ACC112 (cell line): ENCODE results near the gene TPCN1.

ENCODE experiments used
- H2AFZ ChIP-seq: fragments of 200-600 bp; sonication (generic); one replicate; pipeline ENCODE4 v1.6.0; 2017; ENCODE audit warnings: antibody characterized with exemption, low read length; ENCODE audit not compliant: unreplicated experiment
- H3K27ac ChIP-seq: fragments of 200-600 bp; sonication (generic); 2 replicates; pipeline ENCODE4 v1.5.1; 2014; ENCODE audit warnings: low read depth, mild to moderate bottlenecking, antibody characterized with exemption, low read length, moderate library complexity
- H3K27me3 ChIP-seq: fragments of 200-600 bp; sonication (generic); 2 replicates; pipeline ENCODE4 v1.6.1; 2014; ENCODE audit warnings: mild to moderate bottlenecking, antibody characterized with exemption, low read length, moderate library complexity, mixed read lengths; ENCODE audit not compliant: insufficient read depth
- H3K36me3 ChIP-seq: fragments of 200-600 bp; sonication (generic); 2 replicates; pipeline ENCODE4 v1.6.1; 2016; ENCODE audit warnings: mild to moderate bottlenecking, antibody characterized with exemption, low read length, moderate library complexity, mixed read lengths; ENCODE audit not compliant: insufficient read depth
- H3K4me1 ChIP-seq: fragments of 200-600 bp; sonication (generic); one replicate; pipeline ENCODE4 v1.6.1; 2016; ENCODE audit warnings: low read length, mixed read lengths; ENCODE audit not compliant: insufficient read depth, unreplicated experiment, control insufficient read depth
- H3K4me3 ChIP-seq: fragments of 200-600 bp; sonication (generic); 2 replicates; pipeline ENCODE4 v1.5.1; 2014; ENCODE audit warnings: mild to moderate bottlenecking, low read depth, low read length
- H3K79me2 ChIP-seq: fragments of 200-600 bp; sonication (generic); one replicate; pipeline ENCODE4 v1.6.0; 2016; ENCODE audit warnings: low read length; ENCODE audit not compliant: control insufficient read depth, unreplicated experiment, insufficient read depth

The TPCN1 gene

GRCh38 chr12:113196582-113196981 is 24.7 kb upstream of the TPCN1 start:
- H3K79me2 ChIP-seq: no peaks in the 10 kb centered on the region
- H2AFZ ChIP-seq: no peak overlapping the region
- peaks cover 25% of the 10 kb centered on the region for H3K4me1 ChIP-seq
- peaks cover 1% of the 10 kb centered on the region; the same call in 1 of the 2 replicates for H3K36me3 ChIP-seq
- H3K27ac ChIP-seq: 0 out of 2 replicates have a peak overlapping the region, but pooled peaks have one; percentile 9
- no peak overlapping the region for H3K4me3 ChIP-seq
- no peaks in the 10 kb centered on the region for H3K27me3 ChIP-seq

GRCh38 chr12:113196990-113197389 is 24.3 kb upstream of the TPCN1 start:
- Histone ChIP-seq H3K4me1 (peaks cover 25% of the 10 kb centered on the region), H3K27me3 (no peaks in the 10 kb centered on the region), H3K36me3 (no peaks in the 10 kb centered on the region), H3K27ac (no peak overlapping the region), H3K4me3 (no peak overlapping the region), H3K79me2 (no peaks in the 10 kb centered on the region), H2AFZ (no peak overlapping the region)

DNA sequence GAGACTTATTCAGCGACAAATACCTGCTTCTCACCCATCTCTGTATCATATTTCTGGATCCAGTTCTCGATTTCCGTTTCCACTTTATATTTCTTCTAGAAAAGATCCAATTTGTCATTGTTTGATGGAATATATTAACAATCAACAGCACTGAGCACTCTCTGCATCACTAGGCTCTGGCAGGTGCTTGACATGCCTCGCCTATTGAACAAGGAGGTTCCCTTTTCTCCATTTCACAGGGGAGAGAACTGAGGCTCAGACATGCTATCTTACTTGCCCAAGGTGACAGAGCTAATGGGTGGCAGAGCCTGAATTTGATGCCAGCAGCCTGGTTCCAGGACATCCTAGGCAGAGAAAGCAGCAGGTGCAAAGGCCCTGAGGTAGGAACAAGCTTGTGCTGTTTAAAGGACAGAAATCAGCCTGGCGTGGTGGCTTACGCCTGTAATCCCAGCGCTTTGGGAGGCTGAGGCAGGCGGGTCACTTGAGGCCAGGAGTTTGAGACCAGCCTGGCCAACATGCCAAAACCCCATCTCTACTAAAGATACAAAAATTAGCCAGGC is 23.7 kb upstream of the TPCN1 start:
- Histone ChIP-seq H3K27ac (no peak overlapping the region), H2AFZ (no peak overlapping the region), H3K4me1 (peaks cover 24% of the 10 kb centered on the region), H3K27me3 (no peaks in the 10 kb centered on the region), H3K36me3 (no peaks in the 10 kb centered on the region), H3K79me2 (no peaks in the 10 kb centered on the region), H3K4me3 (no peak overlapping the region)

GRCh38 chr12:113198296-113198695 is 23.0 kb upstream of the TPCN1 start:
- Histone ChIP-seq H3K79me2 (no peaks in the 10 kb centered on the region), H3K4me1 (peaks cover 18% of the 10 kb centered on the region), H3K27ac (no peak overlapping the region), H3K4me3 (no peak overlapping the region), H3K36me3 (no peaks in the 10 kb centered on the region), H3K27me3 (no peaks in the 10 kb centered on the region), H2AFZ (no peak overlapping the region)

DNA sequence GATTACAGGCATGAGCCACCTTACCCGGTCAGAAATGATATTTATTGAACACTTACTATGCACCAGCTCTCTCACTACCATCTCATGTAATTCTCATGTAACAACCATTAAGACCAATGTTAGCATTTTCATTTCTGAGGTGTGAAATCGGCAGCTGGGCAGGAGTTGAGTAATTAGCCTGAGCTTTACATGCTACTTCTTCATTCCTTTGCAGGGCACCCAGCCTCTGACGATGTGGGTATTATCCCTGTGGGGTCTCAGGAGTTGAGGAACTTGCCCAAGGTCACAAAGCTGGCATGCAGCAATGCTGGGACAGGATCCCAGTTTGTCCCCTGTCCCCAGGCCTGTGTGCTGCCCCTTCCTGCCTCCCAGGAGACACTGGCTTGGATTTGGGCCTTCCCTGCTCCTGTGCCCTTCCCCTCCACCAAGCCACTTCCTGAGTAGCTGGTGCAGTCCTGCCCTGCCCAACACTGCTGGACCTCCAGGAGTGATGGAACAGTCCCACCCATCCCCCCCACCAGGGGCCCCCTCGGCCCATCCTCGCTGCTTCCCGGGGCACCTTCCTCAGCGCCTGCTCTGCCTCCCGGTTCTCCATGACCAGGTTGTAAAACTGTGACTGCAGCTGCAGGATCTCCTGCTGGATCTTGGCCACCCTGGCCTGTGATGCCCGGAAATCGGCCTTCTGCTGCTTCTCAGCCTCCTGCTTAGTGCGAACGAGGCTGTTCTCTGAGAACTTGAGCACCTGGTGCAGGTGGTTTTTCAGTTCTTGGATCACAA is 21.1 kb upstream of the TPCN1 start:
- Histone ChIP-seq H3K4me1 (peaks cover 2% of the 10 kb centered on the region), H3K4me3 (no peak overlapping the region), H3K36me3 (no peaks in the 10 kb centered on the region), H3K27me3 (no peaks in the 10 kb centered on the region), H2AFZ (no peak overlapping the region), H3K79me2 (no peaks in the 10 kb centered on the region), H3K27ac (no peak overlapping the region)

DNA sequence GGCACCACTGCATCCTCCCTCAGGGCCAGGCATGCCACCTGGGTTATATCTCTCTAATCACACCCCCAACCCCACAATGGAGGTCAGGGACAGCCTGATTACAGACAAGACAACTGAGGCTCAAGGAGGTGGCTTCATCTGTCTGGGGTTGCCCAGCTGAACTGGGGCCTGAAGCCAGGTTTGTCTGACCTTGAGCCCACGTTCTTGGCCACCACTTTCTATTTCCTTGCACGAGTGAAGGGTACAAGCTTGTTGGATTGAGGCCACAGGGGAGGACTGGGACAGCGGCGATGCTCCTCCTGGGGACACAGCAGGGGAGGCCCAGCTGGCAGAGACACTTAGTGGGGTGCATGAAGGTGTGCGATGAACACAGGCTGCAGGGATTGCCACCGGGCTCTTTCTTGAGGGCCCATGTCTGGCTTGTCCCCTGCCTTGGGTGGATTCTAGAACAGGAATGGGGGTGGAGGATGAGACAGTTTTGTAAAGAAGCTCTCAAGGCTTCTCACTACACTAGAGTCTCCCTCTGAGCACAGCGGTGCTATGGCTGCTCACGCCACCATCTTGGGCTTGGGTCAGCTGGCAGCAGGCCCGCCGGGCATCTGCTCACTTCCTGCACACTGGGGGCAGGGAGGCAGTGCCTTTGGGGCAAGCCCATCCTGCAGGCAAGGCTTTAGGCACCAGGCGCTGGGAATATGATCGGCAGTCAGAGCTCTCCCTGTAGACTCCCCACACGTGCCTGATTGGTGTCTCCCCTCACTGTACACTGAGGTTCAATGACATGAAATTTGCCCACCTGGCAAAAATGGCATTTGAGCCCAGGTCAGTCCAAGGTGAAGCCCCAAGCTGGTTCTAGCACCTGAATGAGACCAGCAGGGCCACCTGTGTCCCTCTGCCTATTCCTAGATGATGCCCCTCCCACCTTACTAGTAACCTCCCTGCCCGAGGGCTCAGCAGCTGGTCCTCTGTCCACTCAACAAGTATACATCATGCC is 19.8 kb upstream of the TPCN1 start:
- Histone ChIP-seq H3K79me2 (no peaks in the 10 kb centered on the region), H3K4me3 (no peak overlapping the region), H3K27ac (no peak overlapping the region), H3K36me3 (no peaks in the 10 kb centered on the region), H2AFZ (no peak overlapping the region), H3K4me1 (no peaks in the 10 kb centered on the region), H3K27me3 (no peaks in the 10 kb centered on the region)

- Histone ChIP-seq H2AFZ (no peak overlapping the region), H3K4me1 (no peaks in the 10 kb centered on the region), H3K36me3 (no peaks in the 10 kb centered on the region), H3K4me3 (no peak overlapping the region), H3K27me3 (no peaks in the 10 kb centered on the region), H3K27ac (no peak overlapping the region), H3K79me2 (no peaks in the 10 kb centered on the region)
Measured at GRCh38 chr12:113202300-113203075, 18.8 kb upstream of the TPCN1 start.

DNA sequence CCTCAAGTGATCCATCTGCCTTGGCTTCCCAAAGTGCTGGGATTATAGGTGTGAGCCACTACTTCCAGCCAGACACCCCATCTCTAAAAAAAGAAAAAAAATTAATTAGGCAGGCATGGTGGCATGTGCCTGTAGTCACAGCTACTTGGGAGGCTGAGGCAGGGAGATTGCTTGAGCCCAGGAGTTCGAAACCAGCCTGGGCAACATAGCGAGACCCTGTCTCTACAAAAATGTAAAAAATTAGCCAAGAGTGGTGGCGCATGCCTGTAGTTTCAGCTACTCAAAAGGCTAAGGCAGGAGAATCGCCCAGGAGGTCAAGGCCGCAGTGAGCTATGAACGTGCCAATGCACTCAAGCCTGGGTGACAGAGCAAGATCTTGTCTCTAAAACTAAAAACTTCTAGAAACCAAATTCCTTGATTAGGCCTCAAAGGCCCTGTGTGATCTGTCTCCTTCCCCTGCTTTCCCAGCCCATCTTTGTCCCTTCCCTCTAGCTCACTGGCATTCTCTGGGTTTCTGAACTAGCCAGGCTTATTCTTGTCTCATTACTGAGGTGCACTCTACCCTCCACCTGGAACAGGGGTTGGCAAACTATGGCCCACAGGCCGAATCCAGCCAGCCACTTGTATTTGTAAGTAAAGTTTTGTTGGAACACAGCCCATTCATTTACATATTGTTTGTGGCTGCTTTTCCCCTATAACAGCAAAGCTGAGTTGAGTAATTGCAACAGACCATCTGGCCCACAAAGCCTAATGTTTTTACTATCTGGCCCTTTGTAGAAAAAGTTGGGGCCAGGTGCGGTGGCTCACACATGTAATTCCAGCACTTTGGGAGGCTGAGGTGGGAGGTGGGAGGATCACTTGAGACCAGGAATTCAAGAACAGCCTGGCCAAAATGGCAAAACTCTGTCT is 17.2 kb upstream of the TPCN1 start:
- Histone ChIP-seq H3K79me2 (no peaks in the 10 kb centered on the region), H3K27me3 (no peaks in the 10 kb centered on the region), H3K27ac (no peak overlapping the region), H3K36me3 (no peaks in the 10 kb centered on the region), H2AFZ (no peak overlapping the region), H3K4me3 (no peak overlapping the region), H3K4me1 (no peaks in the 10 kb centered on the region)

GRCh38 chr12:113204804-113205203 is 16.5 kb upstream of the TPCN1 start:
- H3K27ac ChIP-seq: no peak overlapping the region
- no peaks in the 10 kb centered on the region for H3K27me3 ChIP-seq
- H3K4me3 ChIP-seq: no peak overlapping the region
- no peaks in the 10 kb centered on the region for H3K79me2 ChIP-seq
- H3K36me3 ChIP-seq: no peaks in the 10 kb centered on the region
- no peak overlapping the region for H2AFZ ChIP-seq
- no peaks in the 10 kb centered on the region for H3K4me1 ChIP-seq
